Liver (tissue), 3 donors: ENCODE results near the gene MAPT.

ENCODE experiments used
- CTCF ChIP-seq: fragments of 150-350 bp; IDR thresholded peaks from 2 replicates; pipeline ENCODE4 v1.5.1; 2017; ENCODE audit warnings: improper control_type of control experiment, low read depth, low read length; ENCODE audit not compliant: missing input control
- EGR1 ChIP-seq, 2 donors: IDR thresholded peaks; 2 replicates each; pipeline ENCODE4 v1.6.1; 2016 to 2018; ENCODE audit warnings: antibody characterized with exemption in 2 of 2, low read depth in 2 of 2
- donor health status: healthy.
- donor health status: healthy.

GRCh38 chr17:45851873-45852272 lies 42.5 kb upstream of the MAPT start:
- TF ChIP-seq CTCF (no peak), EGR1 (IDR thresholded peaks at IDR 0.05; ENCODE audit: low read depth in 2 of 2) (no peak)
